OCI-LY1 (cell line): ENCODE data around the gene BTBD16.

Experiments
- H2AFZ ChIP-seq: fragments of 200-600 bp; sonication (generic), shearing (Covaris generic); 2 replicates; pipeline ENCODE4 v1.6.0; 2014; ENCODE audit warnings: antibody characterized with exemption, mild to moderate bottlenecking, low read length
- H3F3A ChIP-seq: fragments of 200-600 bp; sonication (generic), shearing (Covaris generic); 2 replicates; pipeline ENCODE4 v1.6.0; 2014; ENCODE audit warnings: mild to moderate bottlenecking, antibody characterized with exemption, low read length, moderate library complexity; ENCODE audit not compliant: insufficient read depth
- H3K27ac ChIP-seq: fragments of 200-600 bp; sonication (generic); 2 replicates; pipeline ENCODE4 v1.5.1; 2014; ENCODE audit warnings: low read length, mixed run types, mild to moderate bottlenecking, low read depth; ENCODE audit not compliant: poor library complexity, severe bottlenecking
- H3K27me3 ChIP-seq: fragments of 200-600 bp; sonication (generic); 2 replicates; pipeline ENCODE4 v1.6.0; 2014; ENCODE audit warnings: antibody characterized with exemption, mild to moderate bottlenecking, low read length, moderate library complexity; ENCODE audit not compliant: insufficient read depth
- H3K36me3 ChIP-seq: fragments of 200-600 bp; sonication (generic); 2 replicates; pipeline ENCODE4 v1.6.1; 2014; ENCODE audit warnings: mild to moderate bottlenecking, antibody characterized with exemption, low read length, moderate library complexity, mixed read lengths; ENCODE audit not compliant: insufficient read depth
- H3K4me1 ChIP-seq: fragments of 200-600 bp; sonication (generic); 2 replicates; pipeline ENCODE4 v1.5.1; 2014; ENCODE audit warnings: mild to moderate bottlenecking, low read length, moderate library complexity; ENCODE audit not compliant: insufficient read depth, severe bottlenecking
- H3K4me2 ChIP-seq: fragments of 200-600 bp; sonication (generic), shearing (Covaris generic); 2 replicates; pipeline ENCODE4 v1.6.1; 2014; ENCODE audit warnings: low read length
- H3K4me3 ChIP-seq: fragments of 200-600 bp; sonication (generic); 2 replicates; pipeline ENCODE4 v1.5.1; 2014; ENCODE audit warnings: low read length, low read depth, mild to moderate bottlenecking, mixed read lengths; ENCODE audit not compliant: poor library complexity, severe bottlenecking
- H3K79me2 ChIP-seq: fragments of 200-600 bp; shearing (Covaris generic); 2 replicates; pipeline ENCODE4 v1.6.1; 2016; ENCODE audit warnings: mixed run types, low read length, mixed read lengths; ENCODE audit not compliant: insufficient read depth
- H3K9ac ChIP-seq: fragments of 200-600 bp; sonication (generic), shearing (Covaris generic); 2 replicates; pipeline ENCODE4 v1.6.1; 2014; ENCODE audit warnings: mild to moderate bottlenecking, low read length, mixed read lengths
- H3K9me2 ChIP-seq: fragments of 200-600 bp; sonication (generic), shearing (Covaris generic); 2 replicates; pipeline ENCODE4 v1.6.1; 2014; ENCODE audit warnings: low read depth, mild to moderate bottlenecking, low read length, mixed read lengths
- H3K9me3 ChIP-seq: fragments of 200-600 bp; shearing (Covaris generic); 2 replicates; pipeline ENCODE4 v1.6.1; 2014; ENCODE audit warnings: low read length, mixed read lengths
- H4K20me1 ChIP-seq: fragments of 200-600 bp; sonication (generic), shearing (Covaris generic); 2 replicates; pipeline ENCODE4 v1.6.0; 2016; ENCODE audit warnings: mild to moderate bottlenecking, low read length; ENCODE audit not compliant: insufficient read depth
- EZH2 ChIP-seq: fragments of 200-600 bp; sonication (generic), shearing (Covaris generic); IDR thresholded peaks from 2 replicates; pipeline ENCODE4 v1.8.0; 2017; ENCODE audit warnings: borderline replicate concordance, mixed run types, mild to moderate bottlenecking, antibody characterized with exemption, low read length, moderate library complexity, mixed read lengths
- TF ChIP-seq, protein P1 (sequence below): fragments of 200-600 bp; sonication (generic), shearing (Covaris generic); IDR thresholded peaks from 2 replicates; pipeline ENCODE4 v1.5.1; 2017; ENCODE audit warnings: mild to moderate bottlenecking, antibody characterized with exemption, low read length, moderate library complexity, mixed read lengths

BTBD16 gene

DNA sequence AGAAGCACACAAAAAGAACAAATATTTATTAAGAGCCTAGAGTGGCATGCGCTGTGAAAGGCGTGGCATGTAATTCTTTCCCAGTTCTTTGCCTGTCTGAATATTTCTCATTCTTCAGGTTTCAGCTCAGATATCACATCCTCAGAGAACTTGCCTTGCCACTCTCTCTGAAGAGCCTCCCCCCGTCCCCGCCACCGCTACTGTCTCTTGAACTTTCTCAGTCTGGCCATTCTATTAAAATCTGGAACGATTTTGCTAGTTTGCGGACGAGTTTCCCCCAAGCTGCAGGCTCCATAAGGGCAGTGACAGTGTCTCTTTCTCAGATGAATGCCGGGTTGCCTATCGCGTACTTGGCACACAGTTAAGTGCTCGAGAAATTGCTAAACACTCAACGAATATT lies 102.6 kb downstream of the BTBD16 start:
- H3F3A ChIP-seq = no peaks in the 10 kb centered on the region
- no peak overlapping the region for H3K27ac ChIP-seq
- H3K4me2 ChIP-seq = no peak overlapping the region
- H2AFZ ChIP-seq = no peak overlapping the region
- no peak overlapping the region for H3K9ac ChIP-seq
- H3K79me2 ChIP-seq = no peaks in the 10 kb centered on the region
- H3K9me2 ChIP-seq = no peaks in the 10 kb centered on the region
- no peaks in the 10 kb centered on the region for H3K9me3 ChIP-seq
- no peaks in the 10 kb centered on the region for H3K36me3 ChIP-seq
- H3K4me3 ChIP-seq = no peak overlapping the region
- H3K27me3 ChIP-seq = no peaks in the 10 kb centered on the region
- H3K4me1 ChIP-seq = no peaks in the 10 kb centered on the region
- TF ChIP-seq, protein P1, sequence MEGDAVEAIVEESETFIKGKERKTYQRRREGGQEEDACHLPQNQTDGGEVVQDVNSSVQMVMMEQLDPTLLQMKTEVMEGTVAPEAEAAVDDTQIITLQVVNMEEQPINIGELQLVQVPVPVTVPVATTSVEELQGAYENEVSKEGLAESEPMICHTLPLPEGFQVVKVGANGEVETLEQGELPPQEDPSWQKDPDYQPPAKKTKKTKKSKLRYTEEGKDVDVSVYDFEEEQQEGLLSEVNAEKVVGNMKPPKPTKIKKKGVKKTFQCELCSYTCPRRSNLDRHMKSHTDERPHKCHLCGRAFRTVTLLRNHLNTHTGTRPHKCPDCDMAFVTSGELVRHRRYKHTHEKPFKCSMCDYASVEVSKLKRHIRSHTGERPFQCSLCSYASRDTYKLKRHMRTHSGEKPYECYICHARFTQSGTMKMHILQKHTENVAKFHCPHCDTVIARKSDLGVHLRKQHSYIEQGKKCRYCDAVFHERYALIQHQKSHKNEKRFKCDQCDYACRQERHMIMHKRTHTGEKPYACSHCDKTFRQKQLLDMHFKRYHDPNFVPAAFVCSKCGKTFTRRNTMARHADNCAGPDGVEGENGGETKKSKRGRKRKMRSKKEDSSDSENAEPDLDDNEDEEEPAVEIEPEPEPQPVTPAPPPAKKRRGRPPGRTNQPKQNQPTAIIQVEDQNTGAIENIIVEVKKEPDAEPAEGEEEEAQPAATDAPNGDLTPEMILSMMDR = no peak
- TF ChIP-seq EZH2 = no peak
- no peaks in the 10 kb centered on the region for H4K20me1 ChIP-seq

DNA sequence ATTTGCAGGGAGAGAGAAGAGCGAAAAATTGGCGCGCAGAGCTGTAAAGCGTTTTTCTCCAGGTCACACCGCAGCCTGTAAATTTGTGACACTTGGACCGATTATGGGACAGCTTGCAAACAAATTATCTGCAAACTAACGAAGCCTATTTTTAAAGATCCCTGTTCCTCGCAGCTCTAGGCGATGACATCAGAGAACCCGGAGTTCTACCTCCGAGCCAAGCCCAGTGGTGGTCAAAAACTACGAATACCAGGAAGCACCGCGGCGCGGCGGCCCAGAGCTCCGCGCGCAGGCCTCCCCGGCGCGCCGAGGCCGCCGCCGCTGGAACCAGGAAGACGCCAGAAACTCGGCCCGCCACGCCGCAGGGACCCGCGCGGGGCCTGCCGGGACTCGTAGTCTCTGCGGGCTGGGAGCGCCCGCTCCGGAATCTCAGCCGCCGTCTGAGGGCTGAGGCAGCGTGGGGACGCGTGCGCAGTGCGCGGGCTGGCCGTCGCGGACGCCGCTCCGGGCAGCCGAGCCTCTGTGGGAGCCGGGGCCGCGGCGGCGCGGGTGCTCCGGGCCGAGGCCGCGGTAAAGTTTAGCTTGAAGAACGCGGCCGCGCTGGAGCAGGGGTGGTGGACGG lies 103.3 kb downstream of the BTBD16 start, which contains the start of gene PLEKHA1:
TSS of gene PLEKHA1 (plus strand) at position 472 of the 622 bp plus-strand sequence. CDS start 18,493 bp downstream, outside the sequence.
- H3K9me3 ChIP-seq = no peaks in the 10 kb centered on the region
- no peaks in the 10 kb centered on the region for H3K36me3 ChIP-seq
- no peaks in the 10 kb centered on the region for H3F3A ChIP-seq
- H3K27me3 ChIP-seq = no peaks in the 10 kb centered on the region
- no peak within 1 kb of the TSS for H3K4me2 ChIP-seq
- H4K20me1 ChIP-seq = no peaks in the 10 kb centered on the region
- no peaks in the 10 kb centered on the region for H3K79me2 ChIP-seq
- no peak within 1 kb of the TSS for H2AFZ ChIP-seq
- no peak within 1 kb of the TSS for H3K9ac ChIP-seq
- no peaks in the 10 kb centered on the region for H3K4me1 ChIP-seq
- H3K27ac ChIP-seq = no peak within 1 kb of the TSS
- no peaks in the 10 kb centered on the region for H3K9me2 ChIP-seq
- H3K4me3 ChIP-seq = no peak within 1 kb of the TSS
- TF ChIP-seq, protein P1 = no peak
- TF ChIP-seq EZH2 = no peak

DNA sequence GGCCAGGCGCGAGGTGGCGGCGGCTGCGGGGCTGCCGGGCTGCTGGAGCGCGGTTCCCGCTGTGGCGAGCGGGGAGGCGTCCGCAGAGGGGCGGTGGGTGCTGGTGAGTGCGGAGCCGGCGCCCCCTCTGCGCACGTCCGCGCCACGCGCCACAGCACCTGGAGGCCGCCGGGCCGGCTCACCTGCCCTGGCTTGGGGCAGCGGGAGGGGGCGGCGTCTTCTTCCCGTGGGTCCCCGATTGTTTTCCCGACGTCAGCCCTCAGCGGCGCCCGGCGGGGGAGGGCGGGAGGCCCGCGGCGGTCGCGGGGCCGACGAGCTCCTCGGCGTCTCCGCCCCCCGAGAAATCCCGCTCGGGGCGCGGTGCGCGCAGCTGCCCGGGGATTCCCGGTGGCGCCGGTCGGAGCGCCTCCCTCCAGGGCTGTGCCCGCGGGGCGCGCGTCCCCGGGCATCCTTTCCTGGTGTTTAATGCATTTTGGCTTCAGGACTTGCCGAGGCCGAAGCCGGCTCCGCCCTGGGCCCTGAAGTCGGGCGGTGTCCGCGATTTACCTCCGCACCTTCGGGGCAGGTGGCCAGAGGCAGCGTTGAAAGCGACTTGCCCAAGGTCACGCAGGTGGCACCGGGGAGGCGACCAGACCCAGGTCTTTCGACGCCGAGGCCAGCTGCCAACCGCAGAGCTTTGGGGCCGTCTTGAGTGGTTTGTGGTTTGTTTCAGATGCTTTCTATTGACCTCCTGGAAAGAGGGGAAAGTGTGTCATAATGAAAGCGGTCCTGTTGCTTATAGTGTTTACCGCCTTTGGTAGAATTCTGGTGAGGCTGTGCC lies 104.0 kb downstream of the BTBD16 start:
- Histone ChIP-seq H3K27me3 (no peaks in the 10 kb centered on the region), H3K27ac (no peak overlapping the region), H3K4me2 (no peak overlapping the region), H3K9ac (no peak overlapping the region), H4K20me1 (no peaks in the 10 kb centered on the region), H3K36me3 (no peaks in the 10 kb centered on the region), H3F3A (no peaks in the 10 kb centered on the region), H2AFZ (no peak overlapping the region), H3K4me3 (no peak overlapping the region), H3K79me2 (no peaks in the 10 kb centered on the region), H3K9me2 (no peaks in the 10 kb centered on the region), H3K9me3 (no peaks in the 10 kb centered on the region), H3K4me1 (no peaks in the 10 kb centered on the region)
- TF ChIP-seq, protein P1 = no peak
- no peak for TF ChIP-seq EZH2
